Urinary bladder (tissue), 4 donors: ENCODE measurements around the gene ADAM12. TPM values are rescaled to one million over a fixed set of nuclear protein-coding genes. Genes with fewer than 3 reads are reported as not detected.

Source experiments
- DNase-seq: peaks from one replicate; pipeline ENCODE4 v3.0.0-alpha.2; 2015; ENCODE audit errors: extremely low spot score
- H3K27ac ChIP-seq: one replicate; pipeline ENCODE4 v1.5.1; 2013; ENCODE audit warnings: low read depth, mild to moderate bottlenecking, moderate library complexity
- H3K36me3 ChIP-seq: one replicate; pipeline ENCODE4 v1.6.1; 2013; ENCODE audit warnings: mild to moderate bottlenecking, moderate library complexity; ENCODE audit not compliant: insufficient read depth
- H3K4me1 ChIP-seq: one replicate; pipeline ENCODE4 v1.6.1; 2013; ENCODE audit warnings: mild to moderate bottlenecking, moderate library complexity; ENCODE audit not compliant: insufficient read depth
- H3K4me3 ChIP-seq: one replicate; pipeline ENCODE4 v1.5.1; 2013; ENCODE audit warnings: low read depth, low read length
- WGBS: extraction: QIAGEN DNeasy Blood & Tissue Kit; methylation state at CpG from one replicate; pipeline ENCODE4 v1.1.7; 2013; 5-methylcytosine and 5-hydroxymethylcytosine counted together
- polyA plus RNA-seq: library from polyadenylated mRNA; stranded (reverse); fragments of 200-250 nt; gene quantifications from one replicate; pipeline ENCODE4 v1.2.3, GENCODE V29; 2013
- total RNA-seq: library from RNA; depleted of rRNA; stranded (reverse); fragments of >200 nt; gene quantifications from one replicate; pipeline ENCODE4 v1.2.3, GENCODE V29; 2014
- donor health status: healthy with polysubstance abuse.
- donor health status: healthy.

ADAM12 gene
- total and polyA plus RNA-seq, 2 donors, result 2.1 to 95.0 TPM

- H3K4me1 ChIP-seq, result no peaks in the 10 kb centered on the region
- no peak overlapping the region for H3K27ac ChIP-seq
- no peak overlapping the region for H3K4me3 ChIP-seq
- no peak for DNase-seq
- WGBS, result 86% methylated on average over 10 of the region's 10 CpGs
- H3K36me3 ChIP-seq, result no peaks in the 10 kb centered on the region
These were observed 374.6 kb downstream of the ADAM12 start for GRCh38 chr10:126013489-126014281.

- no peak for DNase-seq
- Histone ChIP-seq H3K4me3 (no peak overlapping the region), H3K36me3 (no peaks in the 10 kb centered on the region), H3K4me1 (no peaks in the 10 kb centered on the region), H3K27ac (no peak overlapping the region)
- WGBS, result 95% methylated on average over 2 of the region's 2 CpGs
These were observed 375.8 kb downstream of the ADAM12 start for GRCh38 chr10:126012485-126012884.

GRCh38 chr10:126011995-126012394 is 376.3 kb downstream of the ADAM12 start:
- Histone ChIP-seq H3K27ac (no peak overlapping the region), H3K4me1 (no peaks in the 10 kb centered on the region), H3K36me3 (no peaks in the 10 kb centered on the region), H3K4me3 (no peak overlapping the region)
- 94% methylated on average over 5 of the region's 5 CpGs for WGBS
- DNase-seq, result no peak

- Histone ChIP-seq H3K4me3 (no peak overlapping the region), H3K27ac (no peak overlapping the region), H3K36me3 (no peaks in the 10 kb centered on the region), H3K4me1 (no peaks in the 10 kb centered on the region)
- no peak for DNase-seq
- WGBS, result 91% methylated on average over 7 of the region's 7 CpGs
These were observed 378.6 kb downstream of the ADAM12 start for GRCh38 chr10:126009650-126010049.

GRCh38 chr10:126006906-126007305 is 381.4 kb downstream of the ADAM12 start:
- H3K4me1 ChIP-seq, result no peaks in the 10 kb centered on the region
- no peak overlapping the region for H3K27ac ChIP-seq
- H3K36me3 ChIP-seq, result no peaks in the 10 kb centered on the region
- H3K4me3 ChIP-seq, result no peak overlapping the region
- 96% methylated on average over 2 of the region's 2 CpGs for WGBS
- no peak for DNase-seq

- DNase-seq, result no peak
- WGBS, result 78% methylated on average over 5 of the region's 5 CpGs
- H3K36me3 ChIP-seq, result no peaks in the 10 kb centered on the region
- no peak overlapping the region for H3K27ac ChIP-seq
- no peak overlapping the region for H3K4me3 ChIP-seq
- no peaks in the 10 kb centered on the region for H3K4me1 ChIP-seq
These were observed 382.0 kb downstream of the ADAM12 start for GRCh38 chr10:126006264-126006663.

- 85% methylated on average over 8 of the region's 8 CpGs for WGBS
- no peak for DNase-seq
- no peaks in the 10 kb centered on the region for H3K36me3 ChIP-seq
- no peak overlapping the region for H3K4me3 ChIP-seq
- H3K4me1 ChIP-seq, result no peaks in the 10 kb centered on the region
- no peak overlapping the region for H3K27ac ChIP-seq
These were observed 383.5 kb downstream of the ADAM12 start for GRCh38 chr10:126004752-126005151.

GRCh38 chr10:126001576-126001975 is 386.7 kb downstream of the ADAM12 start:
- Histone ChIP-seq H3K4me1 (no peaks in the 10 kb centered on the region), H3K27ac (no peak overlapping the region), H3K4me3 (no peak overlapping the region), H3K36me3 (no peaks in the 10 kb centered on the region)
- DNase-seq, result no peak
- WGBS, result 43% methylated on average over 2 of the region's 2 CpGs

- DNase-seq, result no peak
- Histone ChIP-seq H3K4me3 (no peak overlapping the region), H3K27ac (no peak overlapping the region), H3K4me1 (no peaks in the 10 kb centered on the region), H3K36me3 (no peaks in the 10 kb centered on the region)
- 79% methylated on average over 3 of the region's 3 CpGs for WGBS
These were observed 388.6 kb downstream of the ADAM12 start for GRCh38 chr10:125999694-126000093.

GRCh38 chr10:125997586-125997985 is 390.7 kb downstream of the ADAM12 start:
- H3K4me3 ChIP-seq, result no peak overlapping the region
- no peak for DNase-seq
- no peak overlapping the region for H3K27ac ChIP-seq
- WGBS, result 95% methylated on average over 12 of the region's 12 CpGs
- H3K4me1 ChIP-seq, result no peaks in the 10 kb centered on the region
- H3K36me3 ChIP-seq, result no peaks in the 10 kb centered on the region

GRCh38 chr10:125995726-125996304 is 392.5 kb downstream of the ADAM12 start:
- no peaks in the 10 kb centered on the region for H3K36me3 ChIP-seq
- DNase-seq, result no peak
- no peak overlapping the region for H3K27ac ChIP-seq
- no peak overlapping the region for H3K4me3 ChIP-seq
- WGBS, result 96% methylated on average over 9 of the region's 9 CpGs
- no peaks in the 10 kb centered on the region for H3K4me1 ChIP-seq

GRCh38 chr10:125994601-125995000 is 393.7 kb downstream of the ADAM12 start:
- Histone ChIP-seq H3K27ac (no peak overlapping the region), H3K4me3 (no peak overlapping the region)
- WGBS, result 94% methylated on average over 6 of the region's 6 CpGs

GRCh38 chr10:125992254-125992653 is 396.0 kb downstream of the ADAM12 start:
- no peaks in the 10 kb centered on the region for H3K4me1 ChIP-seq
- H3K36me3 ChIP-seq, result no peaks in the 10 kb centered on the region
- DNase-seq, result no peak
- H3K4me3 ChIP-seq, result no peak overlapping the region
- WGBS, result 85% methylated on average over 7 of the region's 7 CpGs
- H3K27ac ChIP-seq, result no peak overlapping the region

More at GRCh38 chr10:125994601-125995000, 393.7 kb downstream of the ADAM12 start:
- no peak for DNase-seq
- Histone ChIP-seq H3K36me3 (no peaks in the 10 kb centered on the region), H3K4me1 (no peaks in the 10 kb centered on the region)

GRCh38 chr10:125991392-125991791 is 396.9 kb downstream of the ADAM12 start:
- 93% methylated on average over 1 of the region's 1 CpG for WGBS

More at GRCh38 chr10:125991392-125991791, 396.9 kb downstream of the ADAM12 start:
- no peak for DNase-seq
- no peaks in the 10 kb centered on the region for H3K36me3 ChIP-seq
- no peak overlapping the region for H3K4me3 ChIP-seq
- no peaks in the 10 kb centered on the region for H3K4me1 ChIP-seq
- H3K27ac ChIP-seq, result no peak overlapping the region
